Liver (tissue), 9 donors: ENCODE data around the gene CR1. TPM values are rescaled to one million over a fixed set of nuclear protein-coding genes. Genes with fewer than 3 reads are reported as not detected.
A peak's percentile ranks its signal among the peaks of the same experiment; 100 is the strongest.

Experiments
- DNase-seq: peaks from one replicate; pipeline ENCODE4 v3.0.0-alpha.2; 2017; ENCODE audit warnings: low spot score
- H3K27ac ChIP-seq, 2 donors: one replicate each; pipeline ENCODE4 v1.7.0; 2013; ENCODE audit warnings: inconsistent platforms in 2 of 2, low read length in 2 of 2, control low read depth in 1 of 2, low read depth in 1 of 2, mild to moderate bottlenecking in 1 of 2
- H3K27me3 ChIP-seq, 4 donors: one replicate each; pipeline versions ENCODE4 v1.6.1 to v1.7.0; 2013; ENCODE audit warnings: low read length in 3 of 4, inconsistent platforms in 1 of 4, mild to moderate bottlenecking in 1 of 4, moderate library complexity in 1 of 4; ENCODE audit not compliant: control insufficient read depth in 4 of 4, insufficient read depth in 4 of 4
- H3K36me3 ChIP-seq, 4 donors: one replicate each; pipeline versions ENCODE4 v1.6.1 to v1.7.0; 2013; ENCODE audit warnings: low read length in 3 of 4, mild to moderate bottlenecking in 3 of 4, low read depth in 1 of 4, moderate library complexity in 1 of 4; ENCODE audit not compliant: control insufficient read depth in 4 of 4, insufficient read depth in 3 of 4
- H3K4me1 ChIP-seq, 4 donors: one replicate each; pipeline versions ENCODE4 v1.6.1 to v1.7.0; 2013; ENCODE audit warnings: low read length in 3 of 4, mild to moderate bottlenecking in 3 of 4, moderate library complexity in 1 of 4; ENCODE audit not compliant: control insufficient read depth in 4 of 4, insufficient read depth in 4 of 4
- H3K4me3 ChIP-seq, 3 donors: one replicate each; pipeline versions ENCODE4 v1.6.1 to v1.7.0; 2013; ENCODE audit warnings: low read length in 3 of 3, control low read depth in 1 of 3, low read depth in 1 of 3, mild to moderate bottlenecking in 1 of 3
- H3K9ac ChIP-seq, 2 donors: one replicate each; pipeline ENCODE4 v1.7.0; 2013; ENCODE audit warnings: low read length in 2 of 2, mild to moderate bottlenecking in 2 of 2, moderate library complexity in 2 of 2, control low read depth in 1 of 2, low read depth in 1 of 2
- H3K9me3 ChIP-seq, 4 donors: one replicate each; pipeline versions ENCODE4 v1.6.1 to v1.7.0; 2013; ENCODE audit warnings: low read length in 3 of 4; ENCODE audit not compliant: control insufficient read depth in 4 of 4
- ATF3 ChIP-seq: IDR thresholded peaks from 2 replicates; pipeline ENCODE4 v1.6.1; 2016; ENCODE audit warnings: antibody characterized with exemption
- CTCF ChIP-seq: fragments of 150-350 bp; IDR thresholded peaks from 2 replicates; pipeline ENCODE4 v1.5.1; 2017; ENCODE audit warnings: improper control_type of control experiment, low read depth, low read length; ENCODE audit not compliant: missing input control
- EGR1 ChIP-seq, 2 donors: IDR thresholded peaks; 2 replicates each; pipeline ENCODE4 v1.6.1; 2016 to 2018; ENCODE audit warnings: antibody characterized with exemption in 2 of 2, low read depth in 2 of 2
- FOXA1 ChIP-seq: IDR thresholded peaks from 2 replicates; pipeline ENCODE4 v1.6.1; 2016; ENCODE audit warnings: antibody characterized with exemption
- FOXA2 ChIP-seq: IDR thresholded peaks from 2 replicates; pipeline ENCODE4 v1.6.1; 2016; ENCODE audit warnings: antibody characterized with exemption
- HNF4A ChIP-seq, 2 donors: conservative IDR thresholded peaks; 2 replicates each; pipeline ENCODE4 v1.6.1; 2016; ENCODE audit warnings: antibody characterized with exemption in 2 of 2, mild to moderate bottlenecking in 2 of 2
- HNF4G ChIP-seq: IDR thresholded peaks from 2 replicates; pipeline ENCODE4 v1.6.1; 2016; ENCODE audit warnings: antibody characterized with exemption
- JUND ChIP-seq, 2 donors: IDR thresholded peaks; 2 replicates each; pipeline ENCODE4 v1.6.1; 2016; ENCODE audit warnings: antibody characterized with exemption in 2 of 2
- MAX ChIP-seq: IDR thresholded peaks from 2 replicates; pipeline ENCODE4 v1.6.1; 2016; ENCODE audit warnings: antibody characterized with exemption
- NR2F2 ChIP-seq: IDR thresholded peaks from 2 replicates; pipeline ENCODE4 v1.6.1; 2016; ENCODE audit warnings: antibody characterized with exemption
- RAD21 ChIP-seq, 2 donors: IDR thresholded peaks; 2 replicates each; pipeline ENCODE4 v1.6.1; 2016; ENCODE audit warnings: antibody characterized with exemption in 2 of 2, mild to moderate bottlenecking in 2 of 2
- REST ChIP-seq: IDR thresholded peaks from 2 replicates; pipeline ENCODE4 v1.6.1; 2016; ENCODE audit warnings: antibody characterized with exemption, mild to moderate bottlenecking
- RXRA ChIP-seq, 2 donors: IDR thresholded peaks; 2 replicates each; pipeline ENCODE4 v1.6.1; 2017 to 2018; ENCODE audit warnings: antibody characterized with exemption in 2 of 2, mild to moderate bottlenecking in 1 of 2
- SP1 ChIP-seq: IDR thresholded peaks from 2 replicates; pipeline ENCODE4 v1.6.1; 2018; ENCODE audit warnings: antibody characterized with exemption, mild to moderate bottlenecking
- YY1 ChIP-seq: IDR thresholded peaks from 2 replicates; pipeline ENCODE4 v1.6.1; 2016; ENCODE audit warnings: antibody characterized with exemption, mild to moderate bottlenecking
- ZBTB33 ChIP-seq: IDR thresholded peaks from 2 replicates; pipeline ENCODE4 v1.6.1; 2016; ENCODE audit warnings: antibody characterized with exemption
- WGBS: extraction: QIAGEN DNeasy Blood & Tissue Kit; methylation state at CpG from one replicate; pipeline ENCODE4 v1.1.7; 2013; 5-methylcytosine and 5-hydroxymethylcytosine counted together
- polyA plus RNA-seq, 2 donors: library from polyadenylated mRNA; stranded (reverse) in 1 of 2; unstranded in 1 of 2; fragments of 200-250 nt in 1 of 2; fragments of >200 nt in 1 of 2; fragmentation: Nextera tagmentation in 1 of 2; extraction: Ambion mirVana in 1 of 2; gene quantifications; one replicate each; pipeline versions ENCODE4 v1.2.1 to v1.2.3, GENCODE V29; 2013 to 2015
- total RNA-seq, 2 donors: library from RNA; depleted of rRNA; stranded (reverse); fragments of >200 nt; gene quantifications; one replicate each; pipeline ENCODE4 v1.2.3, GENCODE V29; 2014
- donor health status: healthy.
- donor health status: healthy.
- donor health status: healthy.
- donor health status: healthy.
- donor health status: healthy.

The CR1 gene
- total and polyA plus RNA-seq, 4 donors, result 0.78 to 16.7 (median 7.4) TPM

GRCh38 chr1:207654320-207654719 lies 158.4 kb downstream of the CR1 start:
- TF ChIP-seq YY1 (no peak), RAD21 (IDR thresholded peaks at IDR 0.05) (peak; percentile 48 to 49), NR2F2 (no peak), CTCF (peak; percentile 26)
- no peak overlapping the region for H3K27ac ChIP-seq
- 42% methylated on average over 2 of the region's 2 CpGs for WGBS

GRCh38 chr1:207658408-207658807 lies 162.5 kb downstream of the CR1 start:
- H3K9me3 ChIP-seq, result no peaks in the 10 kb centered on the region
- TF ChIP-seq EGR1 (IDR thresholded peaks at IDR 0.05; ENCODE audit: low read depth in 2 of 2), result no peak
- no peak for TF ChIP-seq NR2F2
- no peak for TF ChIP-seq ATF3
- TF ChIP-seq REST, result no peak
- no peak for TF ChIP-seq FOXA2
- TF ChIP-seq HNF4A (conservative IDR thresholded peaks at IDR 0.05), result no peak
- TF ChIP-seq JUND (IDR thresholded peaks at IDR 0.05), result no peak
- TF ChIP-seq RXRA (IDR thresholded peaks at IDR 0.05), result no peak
- no peak for TF ChIP-seq HNF4G
- no peak for TF ChIP-seq SP1
- TF ChIP-seq MAX, result no peak
- no peak for TF ChIP-seq FOXA1
- no peak for TF ChIP-seq ZBTB33
- TF ChIP-seq RAD21 (IDR thresholded peaks at IDR 0.05), result no peak
- H3K4me3 ChIP-seq, result no peak overlapping the region
- no peak overlapping the region for H3K9ac ChIP-seq
- no peak overlapping the region for H3K27ac ChIP-seq
- DNase-seq, result no peak
- no peaks in the 10 kb centered on the region for H3K4me1 ChIP-seq
- whole genome bisulfite sequencing, result 83% methylated on average over 7 of the region's 7 CpGs
- no peaks in the 10 kb centered on the region for H3K36me3 ChIP-seq
- no peaks in the 10 kb centered on the region for H3K27me3 ChIP-seq

More at GRCh38 chr1:207654320-207654719, 158.4 kb downstream of the CR1 start:
- Histone ChIP-seq H3K9ac (no peak overlapping the region), H3K4me3 (no peak overlapping the region), H3K36me3 (no peaks in the 10 kb centered on the region), H3K4me1 (no peaks in the 10 kb centered on the region), H3K9me3 (no peaks in the 10 kb centered on the region), H3K27me3 (no peaks in the 10 kb centered on the region)
- DNase-seq, result no peak
